ENCODE data around the gene ISLR. TPM values are rescaled to one million over a fixed set of nuclear protein-coding genes. Genes with fewer than 3 reads are reported as not detected.
"Not testable (repeated sequence)": the region's sequence is repeated elsewhere in the genome, so short reads cannot be mapped to it uniquely, and the experiment has no call there.

The ISLR gene
- total and polyA plus RNA-seq, 2 of the 4 experiments (the other 2 are of a cell fraction): under 0.01 to 0.79 TPM

DNA sequence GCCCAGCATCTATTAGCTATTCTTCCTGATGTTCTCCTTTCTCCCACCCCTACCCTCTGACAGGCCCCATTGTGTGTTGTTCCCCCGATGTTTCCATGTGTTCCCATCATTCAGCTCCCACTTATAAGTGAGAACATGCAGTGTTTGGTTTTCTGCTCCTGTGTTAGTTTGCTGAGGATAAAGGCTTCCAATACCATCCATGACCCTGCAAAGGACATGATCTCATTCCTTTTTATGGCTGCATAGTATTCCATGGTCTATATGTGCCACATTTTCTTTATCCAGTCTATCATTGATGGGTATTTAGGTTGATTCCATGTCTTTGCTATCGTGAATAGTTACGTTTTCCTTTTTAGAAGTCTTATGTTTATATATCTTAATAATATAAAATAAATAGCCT is 13.1 kb upstream of the ISLR start:
- H3K9me3 ChIP-seq (ENCODE audit: control insufficient read depth, insufficient read depth, low read length); H4K8ac ChIP-seq (ENCODE audit: low read depth in 2 of 2, low read length in 2 of 2); H2AK9ac ChIP-seq (replicated peaks; ENCODE audit: low read depth, low read length, poor library complexity); H3K23ac ChIP-seq (ENCODE audit: low read depth, low read length); H4K5ac ChIP-seq (ENCODE audit: low read depth, low read length); H3K4me3 ChIP-seq (ENCODE audit: insufficient read depth, low read depth, low read length); H2BK15ac ChIP-seq (ENCODE audit: low read depth, low read length); H4K20me1 ChIP-seq (ENCODE audit: insufficient read depth, low read length); H3K18ac ChIP-seq (ENCODE audit: low read depth, low read length); in situ Hi-C loops (cut with MboI; ENCODE audit: low sequenced_read_pairs); H4K91ac ChIP-seq (ENCODE audit: insufficient read depth, low read depth, low read length); H3K79me1 ChIP-seq (ENCODE audit: low read depth in 1 of 2, low read length in 2 of 2); H2AK5ac ChIP-seq (ENCODE audit: low read depth, low read length); H3K4me1 ChIP-seq (ENCODE audit: control insufficient read depth, insufficient read depth, low read length); ATAC-seq (ENCODE audit: low read depth); H3K4ac ChIP-seq (ENCODE audit: low read depth, low read length); H2BK20ac ChIP-seq (ENCODE audit: low read depth, low read length); H2AFZ ChIP-seq (replicated peaks; ENCODE audit: low read length, poor library complexity); H2BK5ac ChIP-seq (ENCODE audit: low read depth, low read length, poor library complexity, severe bottlenecking); dilution Hi-C loops (cut with HindIII; ENCODE audit: low sequenced_read_pairs, unreplicated experiment); H3K4me2 ChIP-seq (ENCODE audit: low read depth, low read length); H3K9ac ChIP-seq (ENCODE audit: low read depth, low read length); BruUV-seq (replicated peaks); CTCF ChIA-PET; H3K36me3 ChIP-seq (ENCODE audit: control insufficient read depth, insufficient read depth, low read length); intact Hi-C loops (cut with micrococcal nuclease); H3K27ac ChIP-seq (ENCODE audit: insufficient read depth, low read length); H3K14ac ChIP-seq (replicated peaks; ENCODE audit: low read depth, low read length); H3K56ac ChIP-seq (ENCODE audit: extremely low read depth, insufficient read depth, low read length); DNase-seq; POLR2A ChIA-PET (ENCODE audit: unreplicated experiment); H3K9me1 ChIP-seq (ENCODE audit: insufficient read depth, low read length); H2BK120ac ChIP-seq (ENCODE audit: low read depth, low read length): not testable (repeated sequence)
- WGBS, 2 experiments (ENCODE audit: extremely low coverage in 2 of 2, insufficient read length in 1 of 2): no CpG with 5 or more reads among the region's 3 CpGs
- H3K27me3 ChIP-seq (ENCODE audit: control insufficient read depth, insufficient read depth, low read length): peaks cover 49% of the 10 kb centered on the region

DNA sequence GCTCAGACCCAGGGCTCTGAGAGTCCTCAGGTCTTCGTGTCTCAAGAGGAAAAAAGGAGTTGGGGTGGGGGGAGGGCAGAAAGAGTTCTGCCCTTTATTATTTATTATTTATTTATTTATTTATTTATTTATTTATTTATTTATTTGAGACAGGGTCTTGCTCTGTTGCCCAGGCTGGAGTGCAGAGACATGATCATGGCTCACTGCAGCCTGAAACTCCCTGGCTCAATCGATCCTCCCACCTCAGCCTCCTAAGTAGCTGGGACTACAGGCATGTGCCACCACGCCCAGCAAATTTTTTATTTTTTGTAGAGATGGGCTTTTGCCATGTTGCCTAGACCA is 11.3 kb upstream of the ISLR start:
- CTCF ChIA-PET: interaction anchor here (0.6 kb wide), 1 partner anchor 35 kb away, joined by 4 read pairs; no protein-coding TSS in a partner anchor

More for the DNA sequence above, 11.3 kb upstream of the ISLR start:
- H3K9ac ChIP-seq (ENCODE audit: low read depth, low read length); H4K5ac ChIP-seq (ENCODE audit: low read depth, low read length); H2AK5ac ChIP-seq (ENCODE audit: low read depth, low read length); H2BK5ac ChIP-seq (ENCODE audit: low read depth, low read length, poor library complexity, severe bottlenecking); H2AFZ ChIP-seq (replicated peaks; ENCODE audit: low read length, poor library complexity); H2BK120ac ChIP-seq (ENCODE audit: low read depth, low read length); DNase-seq; H3K27ac ChIP-seq (ENCODE audit: insufficient read depth, low read length); H3K79me1 ChIP-seq (ENCODE audit: low read depth in 1 of 2, low read length in 2 of 2); H4K20me1 ChIP-seq (ENCODE audit: insufficient read depth, low read length); H2BK20ac ChIP-seq (ENCODE audit: low read depth, low read length); H3K9me1 ChIP-seq (ENCODE audit: insufficient read depth, low read length); H3K4me1 ChIP-seq (ENCODE audit: control insufficient read depth, insufficient read depth, low read length); H3K23ac ChIP-seq (ENCODE audit: low read depth, low read length); H2BK15ac ChIP-seq (ENCODE audit: low read depth, low read length); H4K91ac ChIP-seq (ENCODE audit: insufficient read depth, low read depth, low read length); ATAC-seq (ENCODE audit: low read depth); H3K14ac ChIP-seq (replicated peaks; ENCODE audit: low read depth, low read length); H3K18ac ChIP-seq (ENCODE audit: low read depth, low read length); H3K4me3 ChIP-seq (ENCODE audit: insufficient read depth, low read depth, low read length); POLR2A ChIA-PET (ENCODE audit: unreplicated experiment); intact Hi-C loops (cut with micrococcal nuclease); H4K8ac ChIP-seq (ENCODE audit: low read depth in 2 of 2, low read length in 2 of 2); H3K36me3 ChIP-seq (ENCODE audit: control insufficient read depth, insufficient read depth, low read length); dilution Hi-C loops (cut with HindIII; ENCODE audit: low sequenced_read_pairs, unreplicated experiment); H3K56ac ChIP-seq (ENCODE audit: extremely low read depth, insufficient read depth, low read length); BruUV-seq (replicated peaks); H3K9me3 ChIP-seq (ENCODE audit: control insufficient read depth, insufficient read depth, low read length); in situ Hi-C loops (cut with MboI; ENCODE audit: low sequenced_read_pairs); H3K4ac ChIP-seq (ENCODE audit: low read depth, low read length); H3K4me2 ChIP-seq (ENCODE audit: low read depth, low read length); H2AK9ac ChIP-seq (replicated peaks; ENCODE audit: low read depth, low read length, poor library complexity): not testable (repeated sequence)
- H3K27me3 ChIP-seq (ENCODE audit: control insufficient read depth, insufficient read depth, low read length): peaks cover 37% of the 10 kb centered on the region
- WGBS, 2 experiments (ENCODE audit: extremely low coverage in 2 of 2, insufficient read length in 1 of 2): no CpG with 5 or more reads among the region's 3 CpGs
